NOMO-1 (cell line): ENCODE data around the gene OTUD1.
A peak's percentile ranks its signal among the peaks of the same experiment; 100 is the strongest.

Source experiments
- DNase-seq, 2 experiments: peaks; one replicate each; lab custom pipeline; 2025; ENCODE audit not compliant: unreplicated experiment in 2 of 2; lab: John Stamatoyannopoulos, UW

The OTUD1 gene

GRCh38 chr10:23467012-23467411, 28.1 kb downstream of the OTUD1 start:
- DNase-seq, result no peak

GRCh38 chr10:23467548-23467947, 28.7 kb downstream of the OTUD1 start:
- no peak for DNase-seq

GRCh38 chr10:23469596-23470237, 30.8 kb downstream of the OTUD1 start:
- DNase-seq, result no peak

- DNase-seq, result no peak
Observed at GRCh38 chr10:23472181-23472580, 33.3 kb downstream of the OTUD1 start.

- no peak for DNase-seq
Observed at GRCh38 chr10:23474081-23474480, 35.2 kb downstream of the OTUD1 start.

GRCh38 chr10:23474626-23475025, 35.8 kb downstream of the OTUD1 start:
- DNase-seq, result no peak

- no peak for DNase-seq
Observed at GRCh38 chr10:23478570-23478969, 39.7 kb downstream of the OTUD1 start.

- DNase-seq, result peak; percentile 20 to 25
Observed at GRCh38 chr10:23479798-23480473, 41.1 kb downstream of the OTUD1 start.

GRCh38 chr10:23481363-23481961, 42.6 kb downstream of the OTUD1 start:
- no peak for DNase-seq

- DNase-seq, result no peak
Observed at GRCh38 chr10:23490115-23490514, 51.2 kb downstream of the OTUD1 start.
